ENCODE data around the gene R3HDML. TPM values are rescaled to one million over a fixed set of nuclear protein-coding genes. Genes with fewer than 3 reads are reported as not detected.

The R3HDML gene
- total and polyA plus RNA-seq, 2 of the 13 experiments (the other 11 are each of a cell fraction or from before 2014, with no cell fraction given) = not detected

DNA sequence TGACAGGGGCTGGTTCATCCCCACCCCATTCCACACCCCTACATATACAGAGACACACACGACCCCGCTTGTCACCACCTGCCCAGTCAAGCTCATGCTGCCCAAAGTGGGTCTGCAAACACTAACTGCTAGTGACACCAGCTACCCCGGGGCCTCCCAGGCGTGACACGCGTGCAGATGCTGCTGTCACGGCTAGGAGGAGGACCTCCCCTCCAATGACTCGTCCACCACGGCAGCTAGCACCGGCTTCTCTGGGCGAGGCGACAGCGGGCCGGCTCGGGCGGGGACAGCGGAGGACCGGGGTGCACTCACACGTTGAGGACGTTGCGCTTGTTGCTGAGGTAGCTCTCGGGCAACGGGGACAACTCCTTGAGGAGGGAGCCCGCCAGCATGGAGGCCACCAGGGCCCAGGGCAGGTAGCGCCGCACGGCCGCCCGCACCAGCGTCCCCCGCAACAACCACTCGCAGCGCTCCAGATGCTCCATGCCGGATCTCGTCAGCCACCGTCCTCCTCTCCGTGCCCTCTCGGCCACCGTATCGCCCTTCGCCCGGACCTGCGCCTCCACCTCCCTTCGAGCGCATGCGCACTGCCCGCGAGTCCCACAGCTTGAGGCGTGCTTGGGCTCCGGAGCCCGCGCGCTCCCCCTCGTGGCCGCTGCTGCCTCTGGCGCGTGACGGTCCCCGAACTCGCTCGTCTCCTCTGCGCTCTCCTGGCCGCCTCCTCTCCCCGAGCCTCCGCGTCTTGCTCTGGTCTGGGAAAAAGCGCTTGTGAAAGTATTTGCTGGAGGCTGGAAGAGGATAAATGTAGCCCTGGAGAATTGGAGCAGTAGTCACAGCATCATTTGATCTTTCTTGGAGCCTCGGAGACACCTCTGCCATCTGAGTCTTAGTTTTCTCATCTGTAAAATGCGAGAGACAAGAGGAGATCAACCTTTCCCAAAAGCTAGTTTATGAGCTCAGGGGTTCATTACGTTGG lies 25.9 kb upstream of the R3HDML start, which contains the start of gene FITM2 (continued):
- TF ChIP-seq ZBTB38 (CRISPR knock-in tag; IDR thresholded peaks at IDR 0.05) (peak; percentile 97), SMAD9 (CRISPR knock-in tag; IDR thresholded peaks at IDR 0.05) (no peak), ZFP62 (CRISPR knock-in tag; IDR thresholded peaks at IDR 0.05) (no peak), ZNF883 (CRISPR knock-in tag; IDR thresholded peaks at IDR 0.05; ENCODE audit: not compliant biosample characterization) (no peak), PHB2 (IDR thresholded peaks at IDR 0.05; ENCODE audit: partially characterized antibody) (no peak), ZNF780A (CRISPR knock-in tag; IDR thresholded peaks at IDR 0.05) (peak; percentile 43; the same call in 1 of the 2 replicates), ZNF777 (CRISPR knock-in tag; IDR thresholded peaks at IDR 0.05) (peak; percentile 62; the same call in 1 of the 2 replicates), ZMYM2 (CRISPR knock-in tag; IDR thresholded peaks at IDR 0.05) (no peak), ZNF75D (CRISPR knock-in tag; IDR thresholded peaks at IDR 0.05; ENCODE audit: borderline replicate concordance) (no peak), ZNF207 (IDR thresholded peaks at IDR 0.05; ENCODE audit: borderline replicate concordance) (no peak), SP1 (IDR thresholded peaks at IDR 0.05) (no peak), SP1 (CRISPR knock-in tag; IDR thresholded peaks at IDR 0.05) (peak; percentile 82; the same call in 1 of the 2 replicates), ZNF510 (CRISPR knock-in tag; IDR thresholded peaks at IDR 0.05; ENCODE audit: low read depth) (peak; percentile 98), TAF1 (CRISPR knock-in tag; IDR thresholded peaks at IDR 0.05) (peak; percentile 90; the same call in 1 of the 2 replicates), REPIN1 (CRISPR knock-in tag; IDR thresholded peaks at IDR 0.05; ENCODE audit: borderline replicate concordance, low read depth) (peak; percentile 99), ZSCAN25 (CRISPR knock-in tag; IDR thresholded peaks at IDR 0.05) (peak; percentile 93), ZNF367 (CRISPR knock-in tag; IDR thresholded peaks at IDR 0.05; ENCODE audit: borderline replicate concordance) (peak; percentile 91; the same call in 1 of the 2 replicates), MAF1 (CRISPR knock-in tag; IDR thresholded peaks at IDR 0.05; ENCODE audit: borderline replicate concordance) (peak; percentile 92), HOXA3 (CRISPR knock-in tag; IDR thresholded peaks at IDR 0.05) (peak; percentile 95), ZNF552 (CRISPR knock-in tag; IDR thresholded peaks at IDR 0.05; ENCODE audit: borderline replicate concordance) (peak; percentile 80; the same call in 1 of the 2 replicates), ZNF660 (CRISPR knock-in tag; IDR thresholded peaks at IDR 0.05; ENCODE audit: borderline replicate concordance, low read depth) (no peak; the same call in 1 of the 2 replicates)
- TF ChIP-seq, protein P1, sequence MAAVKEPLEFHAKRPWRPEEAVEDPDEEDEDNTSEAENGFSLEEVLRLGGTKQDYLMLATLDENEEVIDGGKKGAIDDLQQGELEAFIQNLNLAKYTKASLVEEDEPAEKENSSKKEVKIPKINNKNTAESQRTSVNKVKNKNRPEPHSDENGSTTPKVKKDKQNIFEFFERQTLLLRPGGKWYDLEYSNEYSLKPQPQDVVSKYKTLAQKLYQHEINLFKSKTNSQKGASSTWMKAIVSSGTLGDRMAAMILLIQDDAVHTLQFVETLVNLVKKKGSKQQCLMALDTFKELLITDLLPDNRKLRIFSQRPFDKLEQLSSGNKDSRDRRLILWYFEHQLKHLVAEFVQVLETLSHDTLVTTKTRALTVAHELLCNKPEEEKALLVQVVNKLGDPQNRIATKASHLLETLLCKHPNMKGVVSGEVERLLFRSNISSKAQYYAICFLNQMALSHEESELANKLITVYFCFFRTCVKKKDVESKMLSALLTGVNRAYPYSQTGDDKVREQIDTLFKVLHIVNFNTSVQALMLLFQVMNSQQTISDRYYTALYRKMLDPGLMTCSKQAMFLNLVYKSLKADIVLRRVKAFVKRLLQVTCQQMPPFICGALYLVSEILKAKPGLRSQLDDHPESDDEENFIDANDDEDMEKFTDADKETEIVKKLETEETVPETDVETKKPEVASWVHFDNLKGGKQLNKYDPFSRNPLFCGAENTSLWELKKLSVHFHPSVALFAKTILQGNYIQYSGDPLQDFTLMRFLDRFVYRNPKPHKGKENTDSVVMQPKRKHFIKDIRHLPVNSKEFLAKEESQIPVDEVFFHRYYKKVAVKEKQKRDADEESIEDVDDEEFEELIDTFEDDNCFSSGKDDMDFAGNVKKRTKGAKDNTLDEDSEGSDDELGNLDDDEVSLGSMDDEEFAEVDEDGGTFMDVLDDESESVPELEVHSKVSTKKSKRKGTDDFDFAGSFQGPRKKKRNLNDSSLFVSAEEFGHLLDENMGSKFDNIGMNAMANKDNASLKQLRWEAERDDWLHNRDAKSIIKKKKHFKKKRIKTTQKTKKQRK (IDR thresholded peaks at IDR 0.05; ENCODE audit: low read length) = no peak
- TF ChIP-seq, protein P2, sequence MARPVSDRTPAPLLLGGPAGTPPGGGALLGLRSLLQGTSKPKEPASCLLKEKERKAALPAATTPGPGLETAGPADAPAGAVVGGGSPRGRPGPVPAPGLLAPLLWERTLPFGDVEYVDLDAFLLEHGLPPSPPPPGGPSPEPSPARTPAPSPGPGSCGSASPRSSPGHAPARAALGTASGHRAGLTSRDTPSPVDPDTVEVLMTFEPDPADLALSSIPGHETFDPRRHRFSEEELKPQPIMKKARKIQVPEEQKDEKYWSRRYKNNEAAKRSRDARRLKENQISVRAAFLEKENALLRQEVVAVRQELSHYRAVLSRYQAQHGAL (CRISPR knock-in tag; IDR thresholded peaks at IDR 0.05; ENCODE audit: not compliant biosample characterization) = no peak
- TF ChIP-seq, protein P3, sequence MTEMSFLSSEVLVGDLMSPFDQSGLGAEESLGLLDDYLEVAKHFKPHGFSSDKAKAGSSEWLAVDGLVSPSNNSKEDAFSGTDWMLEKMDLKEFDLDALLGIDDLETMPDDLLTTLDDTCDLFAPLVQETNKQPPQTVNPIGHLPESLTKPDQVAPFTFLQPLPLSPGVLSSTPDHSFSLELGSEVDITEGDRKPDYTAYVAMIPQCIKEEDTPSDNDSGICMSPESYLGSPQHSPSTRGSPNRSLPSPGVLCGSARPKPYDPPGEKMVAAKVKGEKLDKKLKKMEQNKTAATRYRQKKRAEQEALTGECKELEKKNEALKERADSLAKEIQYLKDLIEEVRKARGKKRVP (CRISPR knock-in tag; IDR thresholded peaks at IDR 0.05) = peak in 1 of 2 experiments; percentile 90; a peak in 2 of 4 replicates

Measured in HepG2 (cell line).